DOHH2 (cell line): ENCODE data around the gene WNK4.

Source experiments
- H3F3A ChIP-seq: fragments of 200-600 bp; sonication (generic), shearing (Covaris generic); 2 replicates; pipeline ENCODE4 v1.6.0; 2016; ENCODE audit warnings: antibody characterized with exemption, mild to moderate bottlenecking; ENCODE audit not compliant: control insufficient read depth, insufficient read depth
- H3K27ac ChIP-seq: fragments of 200-600 bp; sonication (generic); 2 replicates; pipeline ENCODE4 v1.5.1; 2014; ENCODE audit warnings: low read depth, mild to moderate bottlenecking, low read length, moderate library complexity
- H3K27me3 ChIP-seq: fragments of 200-600 bp; sonication (generic); 2 replicates; pipeline ENCODE4 v1.6.1; 2014; ENCODE audit warnings: mild to moderate bottlenecking, low read length, mixed read lengths; ENCODE audit not compliant: control insufficient read depth
- H3K36me3 ChIP-seq: fragments of 200-600 bp; sonication (generic); 2 replicates; pipeline ENCODE4 v1.6.1; 2014; ENCODE audit warnings: mild to moderate bottlenecking, low read length, moderate library complexity, mixed read lengths; ENCODE audit not compliant: control insufficient read depth
- H3K4me1 ChIP-seq: fragments of 200-600 bp; sonication (generic); 2 replicates; pipeline ENCODE4 v1.6.1; 2014; ENCODE audit warnings: mild to moderate bottlenecking, low read length, mixed read lengths; ENCODE audit not compliant: control insufficient read depth
- H3K4me2 ChIP-seq: fragments of 200-600 bp; sonication (generic); 2 replicates; pipeline ENCODE4 v1.6.0; 2014; ENCODE audit warnings: mild to moderate bottlenecking, low read length, moderate library complexity
- H3K4me3 ChIP-seq: fragments of 200-600 bp; sonication (generic); 2 replicates; pipeline ENCODE4 v1.5.1; 2014; ENCODE audit warnings: mild to moderate bottlenecking, low read length, mixed read lengths
- H3K79me2 ChIP-seq: fragments of 200-600 bp; sonication (generic); 2 replicates; pipeline ENCODE4 v1.6.1; 2014; ENCODE audit warnings: mild to moderate bottlenecking, low read length, mixed read lengths; ENCODE audit not compliant: control insufficient read depth
- H3K9me2 ChIP-seq: fragments of 200-600 bp; sonication (generic); replicated peaks from 2 replicates; pipeline ENCODE4 v1.6.1; 2014; ENCODE audit warnings: mild to moderate bottlenecking, low read length, mixed read lengths; ENCODE audit not compliant: control insufficient read depth
- H3K9me3 ChIP-seq: fragments of 200-600 bp; sonication (generic); 2 replicates; pipeline ENCODE4 v1.6.1; 2014; ENCODE audit warnings: antibody characterized with exemption, low read length, mixed read lengths; ENCODE audit not compliant: control insufficient read depth, insufficient read depth
- H4K20me1 ChIP-seq: fragments of 200-600 bp; sonication (generic); 2 replicates; pipeline ENCODE4 v1.6.0; 2014; ENCODE audit warnings: low read depth, mild to moderate bottlenecking, antibody characterized with exemption, low read length, moderate library complexity; ENCODE audit not compliant: control insufficient read depth, insufficient read depth
- EZH2phosphoT487 ChIP-seq: fragments of 200-600 bp; sonication (generic); IDR thresholded peaks from 2 replicates; pipeline ENCODE4 v1.6.1; 2017; ENCODE audit warnings: borderline replicate concordance, mild to moderate bottlenecking, antibody characterized with exemption, low read length, moderate library complexity, mixed read lengths
- TF ChIP-seq, protein P1 (sequence below): fragments of 200-600 bp; sonication (generic); IDR thresholded peaks from one replicate; pipeline ENCODE4 v1.5.1; 2014; ENCODE audit warnings: antibody characterized with exemption, mild to moderate bottlenecking, low read depth, low read length; ENCODE audit not compliant: poor library complexity, severe bottlenecking

The WNK4 gene

DNA sequence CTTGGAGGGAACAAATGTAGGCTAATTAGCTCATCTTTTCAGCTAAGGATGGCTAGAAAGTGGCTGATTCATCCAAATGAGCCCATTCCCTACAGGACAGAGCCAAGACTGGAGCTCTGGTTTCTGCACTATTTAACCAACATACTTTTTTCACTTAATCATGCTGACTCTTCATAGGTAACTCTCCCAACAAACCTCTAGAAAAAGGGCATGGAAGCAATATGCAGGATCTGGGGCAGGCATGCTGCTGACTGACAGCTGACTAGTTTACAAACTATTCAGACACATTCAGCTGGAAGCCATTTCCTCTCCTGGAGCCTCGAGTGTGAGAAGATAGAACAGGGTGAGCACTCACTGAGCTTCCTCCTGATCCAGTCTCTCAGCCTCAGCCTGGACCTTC lies 37.5 kb downstream of the WNK4 start:
- Histone ChIP-seq H3K4me3 (no peak overlapping the region), H3K27me3 (no peaks in the 10 kb centered on the region), H4K20me1 (no peaks in the 10 kb centered on the region), H3K9me3 (no peaks in the 10 kb centered on the region), H3K36me3 (peaks cover 74% of the 10 kb centered on the region), H3F3A (peaks cover 3% of the 10 kb centered on the region), H3K79me2 (peaks cover 16% of the 10 kb centered on the region), H3K4me2 (no peak overlapping the region), H3K9me2 (no peaks in the 10 kb centered on the region), H3K27ac (no peak overlapping the region), H3K4me1 (peaks cover 4% of the 10 kb centered on the region)
- no peak for TF ChIP-seq EZH2phosphoT487
- TF ChIP-seq, protein P1, sequence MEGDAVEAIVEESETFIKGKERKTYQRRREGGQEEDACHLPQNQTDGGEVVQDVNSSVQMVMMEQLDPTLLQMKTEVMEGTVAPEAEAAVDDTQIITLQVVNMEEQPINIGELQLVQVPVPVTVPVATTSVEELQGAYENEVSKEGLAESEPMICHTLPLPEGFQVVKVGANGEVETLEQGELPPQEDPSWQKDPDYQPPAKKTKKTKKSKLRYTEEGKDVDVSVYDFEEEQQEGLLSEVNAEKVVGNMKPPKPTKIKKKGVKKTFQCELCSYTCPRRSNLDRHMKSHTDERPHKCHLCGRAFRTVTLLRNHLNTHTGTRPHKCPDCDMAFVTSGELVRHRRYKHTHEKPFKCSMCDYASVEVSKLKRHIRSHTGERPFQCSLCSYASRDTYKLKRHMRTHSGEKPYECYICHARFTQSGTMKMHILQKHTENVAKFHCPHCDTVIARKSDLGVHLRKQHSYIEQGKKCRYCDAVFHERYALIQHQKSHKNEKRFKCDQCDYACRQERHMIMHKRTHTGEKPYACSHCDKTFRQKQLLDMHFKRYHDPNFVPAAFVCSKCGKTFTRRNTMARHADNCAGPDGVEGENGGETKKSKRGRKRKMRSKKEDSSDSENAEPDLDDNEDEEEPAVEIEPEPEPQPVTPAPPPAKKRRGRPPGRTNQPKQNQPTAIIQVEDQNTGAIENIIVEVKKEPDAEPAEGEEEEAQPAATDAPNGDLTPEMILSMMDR = no peak

DNA sequence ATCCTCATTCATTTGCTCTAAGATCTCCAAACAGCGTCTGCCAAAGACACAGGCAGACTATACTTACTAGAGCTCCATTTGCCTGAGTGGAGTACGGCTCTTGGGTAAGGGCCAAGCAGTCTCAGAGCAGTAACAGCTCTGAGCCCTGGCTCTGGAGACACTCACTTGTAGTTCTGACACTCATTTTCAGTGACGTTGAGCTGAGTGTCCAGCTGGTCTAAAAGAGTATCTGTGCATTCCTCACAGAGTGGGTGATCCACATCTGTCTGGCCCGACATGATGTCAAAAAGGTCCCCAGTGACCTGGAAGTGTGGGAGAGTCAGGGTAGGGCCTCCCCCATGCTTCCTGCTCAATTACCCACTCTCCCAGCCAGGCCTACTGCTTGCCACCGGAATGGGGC lies 38.0 kb downstream of the WNK4 start:
- Histone ChIP-seq H3K9me3 (no peaks in the 10 kb centered on the region), H3K27me3 (no peaks in the 10 kb centered on the region), H3K4me3 (no peak overlapping the region), H3K79me2 (peaks cover 21% of the 10 kb centered on the region), H3F3A (peaks cover 3% of the 10 kb centered on the region), H3K4me1 (peaks cover 9% of the 10 kb centered on the region), H3K9me2 (no peaks in the 10 kb centered on the region), H3K36me3 (peaks cover 74% of the 10 kb centered on the region), H3K4me2 (no peak overlapping the region), H4K20me1 (no peaks in the 10 kb centered on the region), H3K27ac (no peak overlapping the region)
- TF ChIP-seq EZH2phosphoT487 = no peak
- TF ChIP-seq, protein P1 = no peak

DNA sequence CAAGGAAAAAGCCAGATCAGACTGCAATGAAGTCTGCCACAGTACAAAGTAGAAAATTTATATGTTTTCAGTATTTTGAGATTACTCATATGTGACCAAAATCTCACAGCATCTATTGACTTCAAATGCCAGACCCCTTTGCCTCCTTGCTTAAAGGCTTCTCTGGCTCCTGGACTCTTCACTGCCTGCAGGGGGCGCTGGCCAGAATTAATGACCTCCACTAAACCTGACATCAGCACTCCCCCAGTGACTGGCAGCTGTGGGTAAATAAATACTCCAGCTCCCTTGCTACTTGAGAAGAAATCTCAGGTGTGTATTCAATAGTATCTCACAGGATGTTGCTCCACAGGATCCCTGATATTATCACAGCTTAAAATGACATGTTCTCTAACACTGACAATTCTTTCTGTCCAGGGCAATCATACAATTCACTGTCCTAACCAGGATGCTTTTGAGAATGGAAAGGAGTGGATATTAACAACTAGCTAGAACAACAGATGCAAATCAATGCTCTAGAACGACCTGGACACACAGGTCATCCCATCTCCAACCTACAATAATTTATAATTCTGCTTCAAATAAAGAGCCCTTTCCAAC lies 39.6 kb downstream of the WNK4 start:
- no peaks in the 10 kb centered on the region for H3K9me2 ChIP-seq
- no peak overlapping the region for H3K4me3 ChIP-seq
- H3K27ac ChIP-seq = no peak overlapping the region
- peaks cover 3% of the 10 kb centered on the region for H3F3A ChIP-seq
- H3K79me2 ChIP-seq = peaks cover 28% of the 10 kb centered on the region
- peaks cover 62% of the 10 kb centered on the region for H3K36me3 ChIP-seq
- no peaks in the 10 kb centered on the region for H4K20me1 ChIP-seq
- no peak overlapping the region for H3K4me2 ChIP-seq
- no peaks in the 10 kb centered on the region for H3K9me3 ChIP-seq
- H3K4me1 ChIP-seq = peaks cover 16% of the 10 kb centered on the region
- H3K27me3 ChIP-seq = no peaks in the 10 kb centered on the region
- TF ChIP-seq, protein P1 = peak; percentile 92
- TF ChIP-seq EZH2phosphoT487 = no peak
